Urinary bladder (tissue), 4 donors: ENCODE results near the gene CAMK1. TPM values are rescaled to one million over a fixed set of nuclear protein-coding genes. Genes with fewer than 3 reads are reported as not detected.

Source experiments
- DNase-seq: peaks from one replicate; pipeline ENCODE4 v3.0.0-alpha.2; 2015; ENCODE audit errors: extremely low spot score
- H3K27ac ChIP-seq: one replicate; pipeline ENCODE4 v1.5.1; 2013; ENCODE audit warnings: low read depth, mild to moderate bottlenecking, moderate library complexity
- H3K36me3 ChIP-seq: one replicate; pipeline ENCODE4 v1.6.1; 2013; ENCODE audit warnings: mild to moderate bottlenecking, moderate library complexity; ENCODE audit not compliant: insufficient read depth
- H3K4me1 ChIP-seq: one replicate; pipeline ENCODE4 v1.6.1; 2013; ENCODE audit warnings: mild to moderate bottlenecking, moderate library complexity; ENCODE audit not compliant: insufficient read depth
- H3K4me3 ChIP-seq: one replicate; pipeline ENCODE4 v1.5.1; 2013; ENCODE audit warnings: low read depth, low read length
- WGBS: extraction: QIAGEN DNeasy Blood & Tissue Kit; methylation state at CpG from one replicate; pipeline ENCODE4 v1.1.7; 2013; 5-methylcytosine and 5-hydroxymethylcytosine counted together
- polyA plus RNA-seq: library from polyadenylated mRNA; stranded (reverse); fragments of 200-250 nt; gene quantifications from one replicate; pipeline ENCODE4 v1.2.3, GENCODE V29; 2013
- total RNA-seq: library from RNA; depleted of rRNA; stranded (reverse); fragments of >200 nt; gene quantifications from one replicate; pipeline ENCODE4 v1.2.3, GENCODE V29; 2014
- donor health status: healthy with polysubstance abuse.
- donor health status: healthy.

CAMK1 gene
- total and polyA plus RNA-seq, 2 donors: 28.7 to 42.2 TPM

DNA sequence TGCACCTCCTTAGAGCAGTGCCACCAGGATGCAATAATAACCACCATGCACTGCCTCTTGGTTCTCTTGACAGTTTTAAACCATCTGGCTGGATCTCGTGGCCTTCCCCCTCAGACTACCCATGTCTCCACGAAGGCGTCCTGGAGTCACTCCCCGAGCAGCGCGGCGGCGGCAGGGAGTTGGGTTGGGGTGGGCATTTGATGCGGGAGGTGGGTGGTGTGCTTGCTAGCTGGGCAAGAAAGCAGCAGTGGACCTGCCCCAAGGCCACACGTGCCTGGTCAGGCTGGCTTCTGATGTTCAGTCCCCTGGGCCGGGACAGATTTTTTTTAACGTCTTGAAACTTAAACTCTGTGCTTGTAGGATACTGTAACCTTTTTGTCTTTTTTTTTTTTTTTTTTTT is 36.4 kb upstream of the CAMK1 start:
- peaks cover 11% of the 10 kb centered on the region for H3K36me3 ChIP-seq
- no peaks in the 10 kb centered on the region for H3K4me1 ChIP-seq
- H3K27ac ChIP-seq: no peak overlapping the region
- 89% methylated on average over 12 of the region's 12 CpGs for WGBS
- no peak for DNase-seq
- no peak overlapping the region for H3K4me3 ChIP-seq

- no peak for DNase-seq
- Histone ChIP-seq H3K4me3 (no peak overlapping the region), H3K4me1 (no peaks in the 10 kb centered on the region), H3K36me3 (peaks cover 13% of the 10 kb centered on the region), H3K27ac (no peak overlapping the region)
- 88% methylated on average over 5 of the region's 5 CpGs for WGBS
These were observed 35.2 kb upstream of the CAMK1 start for GRCh38 chr3:9804996-9805395.

DNA sequence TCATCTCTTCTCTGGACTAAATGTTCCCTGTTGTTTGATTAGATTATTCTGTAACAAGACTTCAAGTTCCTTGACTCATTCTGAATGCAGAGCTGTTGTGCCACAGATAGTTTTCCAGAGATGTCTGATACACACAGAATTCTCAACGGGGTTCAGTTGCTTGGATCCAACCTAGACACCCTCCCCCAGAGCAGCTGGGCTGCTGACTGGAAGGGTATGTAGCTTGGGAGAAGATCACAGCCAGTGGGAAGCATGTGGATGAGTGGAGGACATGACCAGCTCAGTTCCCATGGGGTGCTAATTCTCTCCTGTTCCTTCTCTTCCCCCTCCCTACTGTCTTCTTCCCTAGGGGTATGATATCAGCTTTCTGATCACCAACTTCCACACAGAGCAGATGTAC is 33.7 kb upstream of the CAMK1 start:
- no peak overlapping the region for H3K4me3 ChIP-seq
- no peaks in the 10 kb centered on the region for H3K4me1 ChIP-seq
- H3K36me3 ChIP-seq: peaks cover 15% of the 10 kb centered on the region
- no peak overlapping the region for H3K27ac ChIP-seq
- WGBS: 91% methylated on average over 1 of the region's 1 CpG
- no peak for DNase-seq

DNA sequence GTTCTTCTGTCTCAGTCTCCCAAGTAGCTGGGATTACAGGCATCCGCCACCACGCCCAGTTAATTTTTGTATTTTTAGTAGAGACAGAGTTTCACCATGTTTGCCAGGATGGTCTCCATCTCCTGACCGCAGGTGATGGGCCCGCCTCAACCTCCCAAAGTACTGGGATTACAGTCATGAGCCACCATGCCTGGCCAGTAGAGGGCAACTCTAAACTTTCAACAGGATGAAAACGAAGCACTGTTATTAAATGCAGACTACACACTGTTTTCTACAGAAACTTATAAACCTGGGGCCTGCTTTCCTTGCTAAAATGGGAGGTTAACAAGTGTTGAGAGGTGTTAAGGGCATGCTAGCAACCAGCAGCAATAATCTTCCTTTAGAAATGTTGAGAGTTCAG is 30.8 kb upstream of the CAMK1 start:
- Histone ChIP-seq H3K36me3 (peaks cover 9% of the 10 kb centered on the region), H3K27ac (no peak overlapping the region)
- no peak for DNase-seq

DNA sequence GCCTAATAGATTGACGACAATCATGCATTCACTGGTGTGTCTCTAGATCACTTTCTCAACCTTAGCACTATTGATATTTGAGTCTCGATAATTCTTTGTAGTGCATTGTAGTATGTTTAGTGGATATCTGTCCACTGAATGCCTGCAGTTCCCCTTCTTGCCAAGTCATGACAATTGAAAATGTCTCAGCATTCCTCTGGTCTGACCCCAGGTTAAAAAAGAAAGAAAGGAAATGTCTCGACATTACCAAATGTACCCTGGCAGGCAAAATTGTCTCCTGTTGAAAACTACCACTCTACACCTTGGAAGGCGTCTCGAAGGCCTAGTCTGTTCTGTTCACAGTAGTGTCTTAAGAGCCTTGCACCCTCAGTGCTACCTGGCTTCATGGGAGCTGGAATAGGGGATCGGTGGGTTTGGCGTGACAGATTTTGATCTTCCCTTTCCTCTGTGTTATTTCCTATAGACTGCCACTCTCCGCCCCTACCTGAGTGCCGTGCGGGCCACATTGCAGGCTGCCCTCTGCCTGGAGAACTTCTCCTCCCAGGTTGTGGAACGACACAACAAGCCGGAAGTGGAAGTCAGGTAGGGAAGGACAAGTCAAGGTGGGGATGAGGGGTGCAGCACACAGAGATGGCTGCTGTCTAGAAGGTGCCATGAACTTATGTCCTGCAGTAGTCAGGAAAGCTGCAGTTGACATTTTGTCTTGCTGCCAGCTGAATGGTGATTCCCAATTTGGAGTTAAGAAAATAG is 27.6 kb upstream of the CAMK1 start:
- WGBS: 92% methylated on average over 12 of the region's 12 CpGs
- no peak for DNase-seq

More for the DNA sequence above, 30.8 kb upstream of the CAMK1 start:
- Histone ChIP-seq H3K4me3 (no peak overlapping the region), H3K4me1 (no peaks in the 10 kb centered on the region)
- WGBS: 87% methylated on average over 5 of the region's 5 CpGs

GRCh38 chr3:9795207-9795606 is 25.5 kb upstream of the CAMK1 start:
- Histone ChIP-seq H3K4me1 (no peaks in the 10 kb centered on the region), H3K4me3 (no peak overlapping the region), H3K27ac (no peak overlapping the region), H3K36me3 (peaks cover 3% of the 10 kb centered on the region)
- WGBS: 78% methylated on average over 5 of the region's 5 CpGs
- no peak for DNase-seq

More for the DNA sequence above, 27.6 kb upstream of the CAMK1 start:
- H3K27ac ChIP-seq: no peak overlapping the region
- H3K4me3 ChIP-seq: no peak overlapping the region
- no peaks in the 10 kb centered on the region for H3K4me1 ChIP-seq
- peaks cover 6% of the 10 kb centered on the region for H3K36me3 ChIP-seq

GRCh38 chr3:9794400-9794799 is 24.7 kb upstream of the CAMK1 start:
- no peaks in the 10 kb centered on the region for H3K4me1 ChIP-seq
- H3K36me3 ChIP-seq: peaks cover 1% of the 10 kb centered on the region
- no peak for DNase-seq
- no peak overlapping the region for H3K4me3 ChIP-seq
- 95% methylated on average over 11 of the region's 11 CpGs for WGBS
- H3K27ac ChIP-seq: no peak overlapping the region

- Histone ChIP-seq H3K4me3 (peak overlapping the region; percentile 96), H3K4me1 (no peaks in the 10 kb centered on the region), H3K36me3 (peaks cover 1% of the 10 kb centered on the region), H3K27ac (peak overlapping the region; percentile 93)
- WGBS: 2% methylated on average over 23 of the region's 23 CpGs
- DNase-seq: no peak
These were observed 23.5 kb upstream of the CAMK1 start for GRCh38 chr3:9793161-9793781.

GRCh38 chr3:9792405-9793160 is 22.8 kb upstream of the CAMK1 start, which contains the start of the genes ARPC4 and TADA3:
Gene ARPC4, plus strand, starts transcription at chr3:9793082. Its CDS starts 40 bp downstream, at chr3:9793122.
Gene TADA3, minus strand, starts transcription at chr3:9792473. Its CDS starts 1,007 bp downstream, at chr3:9791466.
- no peaks in the 10 kb centered on the region for H3K4me1 ChIP-seq
- peak; percentile 91 for DNase-seq

GRCh38 chr3:9791790-9792404 is 22.1 kb upstream of the CAMK1 start:
- H3K27ac ChIP-seq: peak overlapping the region; percentile 96
- H3K4me3 ChIP-seq: peak overlapping the region; percentile 96
- H3K36me3 ChIP-seq: peaks cover 5% of the 10 kb centered on the region
- WGBS: 14% methylated on average over 14 of the region's 14 CpGs
- no peaks in the 10 kb centered on the region for H3K4me1 ChIP-seq
- no peak for DNase-seq

More at GRCh38 chr3:9792405-9793160, 22.8 kb upstream of the CAMK1 start, which contains the start of the genes ARPC4 and TADA3:
- H3K4me3 ChIP-seq: peak within 1 kb of the TSS; percentile 96
- under 1% methylated on average over 65 of the region's 65 CpGs for WGBS
- peak within 1 kb of the TSS; percentile 96 for H3K27ac ChIP-seq
- peaks cover 2% of the 10 kb centered on the region for H3K36me3 ChIP-seq

DNA sequence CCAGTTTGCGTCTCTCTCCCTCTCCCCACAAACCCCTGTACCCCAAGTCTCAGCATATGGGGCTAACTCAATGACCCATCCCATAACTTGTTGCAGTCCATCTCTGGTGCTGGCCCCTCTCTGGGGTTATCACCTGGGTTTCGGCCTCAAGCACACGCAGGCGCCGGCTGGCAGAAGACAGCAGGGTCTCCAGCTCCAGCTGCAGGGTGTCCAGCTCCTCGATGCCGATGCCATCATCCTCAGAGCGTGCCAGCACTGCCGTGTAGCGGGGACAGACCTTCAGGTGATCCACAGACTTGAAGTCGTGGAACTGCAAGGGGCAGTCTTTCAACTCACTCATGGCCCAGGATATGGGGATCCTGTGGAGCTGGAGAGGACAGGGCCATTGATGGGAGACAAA is 21.4 kb upstream of the CAMK1 start:
- WGBS: 86% methylated on average over 11 of the region's 11 CpGs
- Histone ChIP-seq H3K4me1 (no peaks in the 10 kb centered on the region), H3K4me3 (no peak overlapping the region), H3K27ac (no peak overlapping the region), H3K36me3 (peaks cover 5% of the 10 kb centered on the region)
- no peak for DNase-seq

GRCh38 chr3:9787714-9788113 is 18.0 kb upstream of the CAMK1 start:
- H3K4me3 ChIP-seq: no peak overlapping the region
- H3K36me3 ChIP-seq: peaks cover 7% of the 10 kb centered on the region
- no peaks in the 10 kb centered on the region for H3K4me1 ChIP-seq
- no peak overlapping the region for H3K27ac ChIP-seq
- no peak for DNase-seq
- WGBS: 82% methylated on average over 6 of the region's 6 CpGs
